Progenitor cell of endocrine pancreas (in vitro differentiated cells): ENCODE results near the gene NARF. TPM values are rescaled to one million over a fixed set of nuclear protein-coding genes. Genes with fewer than 3 reads are reported as not detected.
A peak's percentile ranks its signal among the peaks of the same experiment; 100 is the strongest.
"Not testable (repeated sequence)": the region's sequence is repeated elsewhere in the genome, so short reads cannot be mapped to it uniquely, and the experiment has no call there.

Source experiments
- DNase-seq: peaks from one replicate; pipeline ENCODE4 v3.0.0; 2021; ENCODE audit warnings: low spot score; ENCODE audit not compliant: unreplicated experiment
- H3K27ac Mint-ChIP-seq: 2 replicates; pipeline ENCODE4 v1.8.0; 2021; ENCODE audit warnings: mild to moderate bottlenecking, moderate library complexity, mixed read lengths
- H3K27me3 Mint-ChIP-seq: 2 replicates; pipeline ENCODE4 v1.8.0; 2021; ENCODE audit warnings: mixed read lengths
- H3K36me3 Mint-ChIP-seq: 2 replicates; pipeline ENCODE4 v1.8.0; 2022; ENCODE audit warnings: mixed read lengths; ENCODE audit not compliant: insufficient read depth
- H3K4me1 Mint-ChIP-seq: 2 replicates; pipeline ENCODE4 v1.8.0; 2021; ENCODE audit warnings: low read depth, mixed read lengths
- H3K4me3 Mint-ChIP-seq: 2 replicates; pipeline ENCODE4 v1.8.0; 2021; ENCODE audit warnings: low read depth, mild to moderate bottlenecking, moderate library complexity, mixed read lengths
- H3K9me3 Mint-ChIP-seq: 2 replicates; pipeline ENCODE4 v1.8.0; 2021; ENCODE audit warnings: low read depth, mixed read lengths
- total RNA-seq: library from RNA; stranded (reverse); gene quantifications from 2 replicates; pipeline ENCODE4 v1.2.1, GENCODE V29; 2021
- TF ChIP-seq, protein P1 (sequence below): fragments of 200-600 bp; sonication (generic); IDR thresholded peaks from one replicate; pipeline ENCODE4 v1.5.0; 2021; ENCODE audit warnings: antibody characterized with exemption, mild to moderate bottlenecking; ENCODE audit not compliant: unreplicated experiment

The NARF gene
- total RNA-seq, 1 donor from 2014 or later, result 94.0 TPM

DNA sequence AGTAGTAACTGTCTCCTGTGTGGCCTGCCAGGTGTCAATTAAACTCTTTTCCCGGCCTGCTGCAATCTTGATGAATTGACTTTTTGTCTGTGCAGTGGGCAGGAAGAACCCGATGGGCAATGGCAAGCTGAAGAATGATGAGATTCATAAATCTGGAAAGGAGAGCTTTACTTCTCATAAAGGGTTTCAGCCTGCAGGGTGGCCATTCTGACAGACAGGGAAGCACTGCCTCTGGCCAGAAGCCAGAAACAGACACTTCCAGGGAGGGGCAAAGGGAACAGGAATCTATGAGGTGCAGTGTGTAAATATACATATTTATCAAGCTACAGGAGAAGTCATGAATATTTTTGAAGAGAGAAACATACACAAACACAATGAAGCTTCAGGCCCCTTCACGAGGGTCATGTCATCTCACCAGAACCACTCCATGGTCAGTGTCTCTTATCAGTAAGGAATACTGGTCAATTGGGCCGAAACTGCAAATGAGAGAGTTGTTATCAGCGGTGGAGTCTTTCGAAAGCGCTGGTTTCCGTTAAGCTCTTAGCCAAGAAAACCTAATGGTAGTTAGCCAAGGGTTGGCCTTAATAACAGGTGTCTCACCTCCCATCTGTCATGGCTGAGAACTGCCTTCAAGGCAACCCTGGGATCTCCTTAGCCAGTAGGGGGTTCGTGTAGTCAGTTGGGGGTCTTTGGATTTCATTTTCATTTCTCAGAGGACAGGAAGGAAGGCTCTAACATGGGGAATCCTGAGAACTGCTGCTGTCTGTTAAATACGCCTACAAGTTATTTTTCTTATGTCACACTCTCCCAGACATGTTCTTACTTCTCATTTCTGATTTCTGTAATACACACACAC, 1.2 kb upstream of the NARF start:
- Mint-ChIP-seq H3K27ac (peak overlapping the region; percentile 96), H3K27me3 (no peaks in the 10 kb centered on the region), H3K9me3 (peaks cover 5% of the 10 kb centered on the region), H3K4me1 (peaks cover 23% of the 10 kb centered on the region), H3K36me3 (peaks cover 6% of the 10 kb centered on the region), H3K4me3 (peak overlapping the region; percentile 90)
- DNase-seq, result no peak
- TF ChIP-seq, protein P1, sequence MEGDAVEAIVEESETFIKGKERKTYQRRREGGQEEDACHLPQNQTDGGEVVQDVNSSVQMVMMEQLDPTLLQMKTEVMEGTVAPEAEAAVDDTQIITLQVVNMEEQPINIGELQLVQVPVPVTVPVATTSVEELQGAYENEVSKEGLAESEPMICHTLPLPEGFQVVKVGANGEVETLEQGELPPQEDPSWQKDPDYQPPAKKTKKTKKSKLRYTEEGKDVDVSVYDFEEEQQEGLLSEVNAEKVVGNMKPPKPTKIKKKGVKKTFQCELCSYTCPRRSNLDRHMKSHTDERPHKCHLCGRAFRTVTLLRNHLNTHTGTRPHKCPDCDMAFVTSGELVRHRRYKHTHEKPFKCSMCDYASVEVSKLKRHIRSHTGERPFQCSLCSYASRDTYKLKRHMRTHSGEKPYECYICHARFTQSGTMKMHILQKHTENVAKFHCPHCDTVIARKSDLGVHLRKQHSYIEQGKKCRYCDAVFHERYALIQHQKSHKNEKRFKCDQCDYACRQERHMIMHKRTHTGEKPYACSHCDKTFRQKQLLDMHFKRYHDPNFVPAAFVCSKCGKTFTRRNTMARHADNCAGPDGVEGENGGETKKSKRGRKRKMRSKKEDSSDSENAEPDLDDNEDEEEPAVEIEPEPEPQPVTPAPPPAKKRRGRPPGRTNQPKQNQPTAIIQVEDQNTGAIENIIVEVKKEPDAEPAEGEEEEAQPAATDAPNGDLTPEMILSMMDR, result no peak

GRCh38 chr17:82457929-82458178, 687 bp upstream of the NARF start:
- Mint-ChIP-seq H3K27me3 (no peaks in the 10 kb centered on the region), H3K9me3 (peaks cover 3% of the 10 kb centered on the region), H3K4me3 (peak overlapping the region; percentile 90), H3K4me1 (peaks cover 27% of the 10 kb centered on the region), H3K36me3 (peaks cover 9% of the 10 kb centered on the region), H3K27ac (peak overlapping the region; percentile 96)
- TF ChIP-seq, protein P1, result no peak
- DNase-seq, result no peak

- H3K27ac Mint-ChIP-seq, result peak overlapping the region; percentile 94
- peaks cover 27% of the 10 kb centered on the region for H3K4me1 Mint-ChIP-seq
- H3K27me3 Mint-ChIP-seq, result no peaks in the 10 kb centered on the region
- H3K36me3 Mint-ChIP-seq, result peaks cover 9% of the 10 kb centered on the region
- H3K4me3 Mint-ChIP-seq, result peak overlapping the region; percentile 90
- DNase-seq, result no peak
- TF ChIP-seq, protein P1, result no peak
- peaks cover 3% of the 10 kb centered on the region for H3K9me3 Mint-ChIP-seq
Measured at GRCh38 chr17:82458885-82459424, 414 bp downstream of the NARF start.

- H3K27me3 Mint-ChIP-seq, H3K4me3 Mint-ChIP-seq, H3K27ac Mint-ChIP-seq, DNase-seq, H3K9me3 Mint-ChIP-seq: not testable (repeated sequence)
- H3K36me3 Mint-ChIP-seq, result peaks cover 14% of the 10 kb centered on the region
- peaks cover 27% of the 10 kb centered on the region for H3K4me1 Mint-ChIP-seq
Measured at GRCh38 chr17:82459936-82460335, 1.4 kb downstream of the NARF start.

DNA sequence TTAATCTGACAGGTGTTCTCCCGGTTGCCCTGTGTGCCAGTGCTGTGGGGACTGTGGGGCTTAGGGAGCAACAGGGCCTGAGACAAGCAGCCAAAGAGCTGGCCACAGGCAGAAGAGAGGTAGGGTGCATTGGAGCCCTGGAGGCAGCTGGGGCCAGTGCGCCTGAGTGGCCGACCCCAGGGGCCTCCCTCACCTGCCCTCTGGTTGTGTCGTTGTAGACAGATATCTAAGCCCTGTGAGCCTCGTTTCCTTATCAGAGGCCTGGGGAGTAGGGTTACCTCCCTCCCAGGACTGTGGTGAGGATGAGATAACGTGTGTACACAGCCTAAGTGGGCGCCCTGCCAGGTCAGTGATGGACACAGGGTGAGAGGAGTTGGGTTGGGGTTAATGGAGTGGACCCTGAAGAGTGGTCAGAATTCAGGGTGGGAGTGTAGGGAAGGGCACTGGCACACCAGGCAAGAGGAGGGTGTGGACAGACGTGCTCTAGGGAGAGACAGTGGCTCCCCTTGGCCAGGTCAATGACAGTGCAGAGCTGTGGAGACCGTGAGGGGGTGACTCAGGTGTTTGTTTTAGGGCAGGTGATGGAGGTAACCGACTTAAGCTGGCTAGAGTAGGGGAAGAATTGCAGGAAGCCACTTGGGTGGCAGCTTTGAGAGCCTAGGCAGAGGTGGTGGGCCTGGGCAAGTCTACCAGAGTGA, 3.4 kb downstream of the NARF start:
- Mint-ChIP-seq H3K27me3 (no peaks in the 10 kb centered on the region), H3K27ac (peak overlapping the region; percentile 81), H3K9me3 (no peaks in the 10 kb centered on the region), H3K4me3 (peak overlapping the region; percentile 26), H3K36me3 (peaks cover 20% of the 10 kb centered on the region), H3K4me1 (peaks cover 27% of the 10 kb centered on the region)
- no peak for DNase-seq
- TF ChIP-seq, protein P1, result no peak
